Common myeloid progenitor, CD34-positive (primary cell): Measurements from ENCODE around the gene PDE4B.

Source experiments
- CTCF ChIA-PET: fragments of 350-600 bp; sonication (Branson Sonifier 250); formaldehyde crosslinking; loops from one replicate; lab custom pipeline; 2021; ENCODE audit warnings: antibody characterized with exemption; lab: Charles Lee
- POLR2A ChIA-PET: fragments of 350-600 bp; sonication (Branson Sonifier 250); formaldehyde crosslinking; loops from one replicate; lab custom pipeline; 2021; ENCODE audit warnings: antibody characterized with exemption; lab: Charles Lee
- DNase-seq, 3 donors: peaks; one replicate each; pipeline versions ENCODE4 v3.0.0 to v3.0.0-alpha.2; 2013
- H3K27ac ChIP-seq, 2 experiments: 1 replicate in 1 of 2; 2 replicates in 1 of 2; pipeline ENCODE4 v1.7.0; 2013; ENCODE audit warnings: inconsistent platforms in 2 of 2, low read length in 2 of 2, mild to moderate bottlenecking in 2 of 2, low read depth in 1 of 2, moderate library complexity in 1 of 2; ENCODE audit not compliant: severe bottlenecking in 2 of 2, insufficient read depth in 1 of 2, poor library complexity in 1 of 2
- H3K27me3 ChIP-seq, 5 experiments: replicated peaks in 2 of 5; 1 replicate in 3 of 5; 2 replicates in 2 of 5; pipeline versions ENCODE4 v1.6.1 to v1.7.0; 2013; ENCODE audit warnings: low read length in 4 of 5, mild to moderate bottlenecking in 2 of 5, moderate library complexity in 2 of 5, inconsistent platforms in 1 of 5; ENCODE audit not compliant: insufficient read depth in 5 of 5, control insufficient read depth in 4 of 5
- H3K36me3 ChIP-seq, 4 experiments: 1 replicate in 2 of 4; 2 replicates in 2 of 4; pipeline versions ENCODE4 v1.6.1 to v1.7.0; 2013; ENCODE audit warnings: low read length in 3 of 4, control low read depth in 1 of 4, mild to moderate bottlenecking in 1 of 4; ENCODE audit not compliant: control insufficient read depth in 4 of 4, insufficient read depth in 4 of 4
- H3K4me1 ChIP-seq, 4 experiments: 1 replicate in 3 of 4; 2 replicates in 1 of 4; pipeline versions ENCODE4 v1.6.1 to v1.7.1; 2013; ENCODE audit warnings: low read length in 3 of 4, mild to moderate bottlenecking in 3 of 4, control low read depth in 1 of 4, inconsistent platforms in 1 of 4, moderate library complexity in 1 of 4; ENCODE audit not compliant: control insufficient read depth in 4 of 4, insufficient read depth in 4 of 4; ENCODE audit errors: control extremely low read depth in 1 of 4
- H3K4me3 ChIP-seq, 7 experiments: 1 replicate in 4 of 7; 2 replicates in 3 of 7; pipeline versions ENCODE4 v1.5.1 to v1.7.0; 2013; ENCODE audit warnings: mild to moderate bottlenecking in 7 of 7, low read length in 6 of 7, moderate library complexity in 6 of 7, inconsistent platforms in 2 of 7, low read depth in 2 of 7, control low read depth in 1 of 7; ENCODE audit not compliant: insufficient read depth in 4 of 7, control insufficient read depth in 1 of 7; ENCODE audit errors: extremely low read depth in 1 of 7
- H3K9me3 ChIP-seq, 5 experiments: 1 replicate in 4 of 5; 2 replicates in 1 of 5; pipeline versions ENCODE4 v1.6.1 to v1.7.1; 2013; ENCODE audit warnings: low read length in 4 of 5, mild to moderate bottlenecking in 2 of 5, inconsistent platforms in 1 of 5, low read depth in 1 of 5, moderate library complexity in 1 of 5; ENCODE audit not compliant: control insufficient read depth in 4 of 5, insufficient read depth in 2 of 5; ENCODE audit errors: control extremely low read depth in 1 of 5
- WGBS: methylation state at CpG from one replicate; pipeline ENCODE4 v1.1.5; 2013; ENCODE audit not compliant: insufficient coverage; 5-methylcytosine and 5-hydroxymethylcytosine counted together

Gene PDE4B

GRCh38 chr1:65894738-65895605 lies 102.3 kb downstream of the PDE4B start:
- Histone ChIP-seq H3K9me3 (no peaks in the 10 kb centered on the region), H3K27me3 (no peaks in the 10 kb centered on the region), H3K4me1 (no peaks in the 10 kb centered on the region), H3K27ac (no peak overlapping the region), H3K4me3 (no peak overlapping the region), H3K36me3 (no peaks in the 10 kb centered on the region)
- 100% methylated on average over 4 of the region's 8 CpGs for WGBS
- no peak for DNase-seq
- ChIA-PET POLR2A (no interaction called here), CTCF (no interaction called here)

DNA sequence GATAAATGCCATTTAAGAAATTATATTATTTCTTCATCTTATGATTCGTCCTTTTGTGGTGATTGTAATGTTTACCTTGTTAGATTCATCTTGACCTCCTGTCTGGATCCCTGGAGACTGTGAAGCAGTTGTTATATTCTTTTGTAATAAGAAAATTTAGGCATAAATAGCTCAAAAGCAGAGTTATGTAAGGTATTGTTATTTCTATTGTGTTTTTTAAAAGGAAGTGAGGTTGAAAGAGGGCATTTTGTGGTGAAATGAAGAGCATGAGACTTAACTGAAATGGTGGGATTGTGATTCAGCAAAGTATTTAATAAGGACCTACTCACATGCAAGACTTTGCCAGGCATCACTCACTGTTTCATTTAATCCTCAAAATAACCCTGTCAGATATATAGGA lies 104.0 kb downstream of the PDE4B start:
- Histone ChIP-seq H3K27ac (no peak overlapping the region), H3K4me3 (no peak overlapping the region), H3K27me3 (no peaks in the 10 kb centered on the region), H3K36me3 (no peaks in the 10 kb centered on the region), H3K9me3 (no peaks in the 10 kb centered on the region), H3K4me1 (no peaks in the 10 kb centered on the region)
- ChIA-PET POLR2A (no interaction called here), CTCF (no interaction called here)
- WGBS, result 80% methylated on average over 1 of the region's 1 CpG
- DNase-seq, result no peak

DNA sequence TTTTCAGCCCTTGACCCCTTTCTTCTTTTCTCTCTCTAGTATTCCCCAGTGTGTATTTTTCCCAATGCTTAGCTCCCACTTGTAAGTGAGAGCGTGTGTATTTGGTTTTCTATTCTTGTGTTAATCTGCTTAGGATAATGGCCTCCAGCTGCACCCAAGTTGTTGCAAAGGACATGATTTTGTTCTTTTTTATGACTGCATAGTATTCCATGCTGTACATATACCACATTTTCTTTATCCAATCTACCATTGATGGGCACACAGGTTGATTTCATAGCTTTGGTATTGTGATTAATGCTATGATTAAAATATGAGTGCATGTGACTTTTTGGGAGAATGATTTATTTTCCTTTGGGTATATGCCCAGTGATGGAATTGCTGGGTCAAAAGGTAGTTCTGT lies 104.8 kb downstream of the PDE4B start:
- Histone ChIP-seq H3K4me1 (no peaks in the 10 kb centered on the region), H3K27ac (no peak overlapping the region), H3K4me3 (no peak overlapping the region), H3K27me3 (no peaks in the 10 kb centered on the region), H3K9me3 (no peaks in the 10 kb centered on the region), H3K36me3 (no peaks in the 10 kb centered on the region)
- ChIA-PET CTCF (no interaction called here), POLR2A (no interaction called here)
- no peak for DNase-seq
- WGBS, result no CpG with 5 or more reads among the region's 1 CpG

DNA sequence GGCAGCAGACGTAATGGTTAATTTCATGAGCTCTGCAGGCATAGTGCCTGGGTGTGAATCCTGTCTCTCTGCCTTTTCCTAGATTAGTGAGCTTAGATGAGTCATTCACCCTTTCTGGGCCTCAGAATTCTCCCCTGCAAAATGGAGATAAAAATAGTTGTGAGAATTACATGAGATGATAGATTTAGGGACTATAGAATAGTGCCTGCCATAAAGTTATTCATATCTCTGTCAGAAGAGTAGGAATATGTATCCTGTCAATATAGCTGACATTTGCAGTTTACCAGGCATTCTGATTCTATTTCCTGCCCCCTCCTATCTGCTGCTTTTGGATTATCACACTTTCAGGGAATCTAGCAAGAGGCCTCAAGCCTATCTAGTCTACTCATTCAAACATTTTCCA lies 112.0 kb downstream of the PDE4B start:
- no peaks in the 10 kb centered on the region for H3K9me3 ChIP-seq
- H3K4me1 ChIP-seq, result no peaks in the 10 kb centered on the region
- no peaks in the 10 kb centered on the region for H3K36me3 ChIP-seq
- ChIA-PET POLR2A (interaction anchor here (0.6 kb wide), 1 partner anchor 1177 kb away, joined by 3 read pairs; no protein-coding TSS in a partner anchor), CTCF (no interaction called here)
- no peak overlapping the region for H3K4me3 ChIP-seq
- WGBS, result 100% methylated on average over 1 of the region's 1 CpG
- H3K27ac ChIP-seq, result no peak overlapping the region
- H3K27me3 ChIP-seq, result no peaks in the 10 kb centered on the region
- no peak for DNase-seq

- Histone ChIP-seq H3K27me3 (no peaks in the 10 kb centered on the region), H3K36me3 (no peaks in the 10 kb centered on the region), H3K27ac (no peak overlapping the region), H3K4me1 (no peaks in the 10 kb centered on the region), H3K4me3 (no peak overlapping the region), H3K9me3 (no peaks in the 10 kb centered on the region)
- 100% methylated on average over 1 of the region's 2 CpGs for WGBS
- ChIA-PET POLR2A (no interaction called here), CTCF (no interaction called here)
- no peak for DNase-seq
Observed at GRCh38 chr1:65910432-65910831, 117.7 kb downstream of the PDE4B start.

GRCh38 chr1:65911679-65912078 lies 119.0 kb downstream of the PDE4B start:
- ChIA-PET CTCF (no interaction called here), POLR2A (no interaction called here)
- Histone ChIP-seq H3K9me3 (no peaks in the 10 kb centered on the region), H3K4me1 (no peaks in the 10 kb centered on the region), H3K36me3 (no peaks in the 10 kb centered on the region), H3K4me3 (no peak overlapping the region), H3K27ac (no peak overlapping the region), H3K27me3 (no peaks in the 10 kb centered on the region)
- no peak for DNase-seq
- WGBS, result 100% methylated on average over 2 of the region's 2 CpGs

GRCh38 chr1:65918564-65918963 lies 125.9 kb downstream of the PDE4B start:
- Histone ChIP-seq H3K4me1 (no peaks in the 10 kb centered on the region), H3K36me3 (no peaks in the 10 kb centered on the region), H3K27ac (no peak overlapping the region), H3K4me3 (no peak overlapping the region), H3K27me3 (no peaks in the 10 kb centered on the region), H3K9me3 (no peaks in the 10 kb centered on the region)
- POLR2A ChIA-PET, result no interaction called here
- 100% methylated on average over 1 of the region's 4 CpGs for WGBS
- no peak for DNase-seq
- CTCF ChIA-PET, result no interaction called here
